Osteocyte (in vitro differentiated cells): ENCODE measurements around the gene ASCC1. TPM values are rescaled to one million over a fixed set of nuclear protein-coding genes. Genes with fewer than 3 reads are reported as not detected.
"Not testable (repeated sequence)": the region's sequence is repeated elsewhere in the genome, so short reads cannot be mapped to it uniquely, and the experiment has no call there.

Source experiments
- DNase-seq: peaks from one replicate; pipeline ENCODE4 v3.0.0; 2021; ENCODE audit warnings: mixed read lengths; ENCODE audit not compliant: unreplicated experiment; ENCODE audit errors: extremely low spot score
- H3K27ac Mint-ChIP-seq: one replicate; pipeline ENCODE4 v1.8.0; 2021; ENCODE audit warnings: mild to moderate bottlenecking, mixed read lengths; ENCODE audit not compliant: unreplicated experiment
- H3K27me3 Mint-ChIP-seq: one replicate; pipeline ENCODE4 v1.8.0; 2021; ENCODE audit warnings: mixed read lengths; ENCODE audit not compliant: unreplicated experiment
- H3K36me3 Mint-ChIP-seq: one replicate; pipeline ENCODE4 v1.8.0; 2021; ENCODE audit warnings: mixed read lengths; ENCODE audit not compliant: unreplicated experiment
- H3K4me1 Mint-ChIP-seq: one replicate; pipeline ENCODE4 v1.8.0; 2021; ENCODE audit warnings: mixed read lengths; ENCODE audit not compliant: unreplicated experiment
- H3K4me3 Mint-ChIP-seq: one replicate; pipeline ENCODE4 v1.8.0; 2021; ENCODE audit warnings: mild to moderate bottlenecking, moderate library complexity, mixed read lengths; ENCODE audit not compliant: unreplicated experiment
- H3K9me3 Mint-ChIP-seq: one replicate; pipeline ENCODE4 v1.8.0; 2021; ENCODE audit warnings: mixed read lengths; ENCODE audit not compliant: unreplicated experiment
- total RNA-seq: library from RNA; stranded (reverse); gene quantifications from 2 replicates; pipeline ENCODE4 v1.2.1, GENCODE V29; 2021
- TF ChIP-seq, protein P1 (sequence below): fragments of 200-600 bp; sonication (generic); IDR thresholded peaks from 2 replicates; pipeline ENCODE4 v1.5.0; 2021; ENCODE audit warnings: antibody characterized with exemption, mild to moderate bottlenecking, moderate library complexity

The ASCC1 gene
- total RNA-seq, 1 donor from 2014 or later = 39.1 TPM

DNA sequence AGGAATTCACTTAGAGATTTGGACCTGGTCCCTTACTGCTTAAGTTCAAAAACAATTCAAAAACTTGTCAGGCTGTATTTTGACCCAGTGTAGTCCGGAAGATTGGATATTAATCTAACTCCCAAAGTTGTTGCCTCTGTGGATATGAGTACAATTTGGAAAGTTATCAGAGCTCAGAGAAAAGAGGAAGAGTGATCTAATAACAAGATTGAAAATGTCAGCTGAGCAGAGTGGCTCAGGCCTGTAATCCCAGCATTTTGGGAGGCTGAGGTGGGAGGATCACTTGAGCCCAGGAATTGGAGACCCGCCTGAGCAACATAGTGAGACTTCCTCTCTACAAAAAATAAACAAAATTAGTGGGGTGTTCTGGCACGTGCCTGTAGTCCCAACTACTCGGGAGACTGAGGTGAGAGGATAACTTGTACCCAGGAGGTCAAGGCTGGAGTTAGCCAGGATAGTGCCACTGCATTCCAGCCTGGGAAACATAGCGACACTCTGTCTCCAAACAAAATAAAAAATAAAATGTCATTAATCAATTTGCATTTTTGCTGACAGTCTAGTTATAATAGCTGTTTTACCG lies 3.2 kb upstream of the ASCC1 start:
- Mint-ChIP-seq H3K27ac (peak overlapping the region; percentile 73), H3K9me3 (no peaks in the 10 kb centered on the region), H3K4me1 (peaks cover 45% of the 10 kb centered on the region), H3K36me3 (peaks cover 9% of the 10 kb centered on the region), H3K27me3 (no peaks in the 10 kb centered on the region), H3K4me3 (no peak overlapping the region)
- TF ChIP-seq, protein P1, sequence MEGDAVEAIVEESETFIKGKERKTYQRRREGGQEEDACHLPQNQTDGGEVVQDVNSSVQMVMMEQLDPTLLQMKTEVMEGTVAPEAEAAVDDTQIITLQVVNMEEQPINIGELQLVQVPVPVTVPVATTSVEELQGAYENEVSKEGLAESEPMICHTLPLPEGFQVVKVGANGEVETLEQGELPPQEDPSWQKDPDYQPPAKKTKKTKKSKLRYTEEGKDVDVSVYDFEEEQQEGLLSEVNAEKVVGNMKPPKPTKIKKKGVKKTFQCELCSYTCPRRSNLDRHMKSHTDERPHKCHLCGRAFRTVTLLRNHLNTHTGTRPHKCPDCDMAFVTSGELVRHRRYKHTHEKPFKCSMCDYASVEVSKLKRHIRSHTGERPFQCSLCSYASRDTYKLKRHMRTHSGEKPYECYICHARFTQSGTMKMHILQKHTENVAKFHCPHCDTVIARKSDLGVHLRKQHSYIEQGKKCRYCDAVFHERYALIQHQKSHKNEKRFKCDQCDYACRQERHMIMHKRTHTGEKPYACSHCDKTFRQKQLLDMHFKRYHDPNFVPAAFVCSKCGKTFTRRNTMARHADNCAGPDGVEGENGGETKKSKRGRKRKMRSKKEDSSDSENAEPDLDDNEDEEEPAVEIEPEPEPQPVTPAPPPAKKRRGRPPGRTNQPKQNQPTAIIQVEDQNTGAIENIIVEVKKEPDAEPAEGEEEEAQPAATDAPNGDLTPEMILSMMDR = no peak
- DNase-seq = no peak

GRCh38 chr10:72218726-72219125 lies 2.6 kb upstream of the ASCC1 start:
- no peak overlapping the region for H3K4me3 Mint-ChIP-seq
- peak overlapping the region; percentile 73 for H3K27ac Mint-ChIP-seq
- TF ChIP-seq, protein P1 = no peak
- DNase-seq = no peak
- H3K27me3 Mint-ChIP-seq = no peaks in the 10 kb centered on the region
- peaks cover 4% of the 10 kb centered on the region for H3K36me3 Mint-ChIP-seq
- H3K9me3 Mint-ChIP-seq = no peaks in the 10 kb centered on the region
- peaks cover 41% of the 10 kb centered on the region for H3K4me1 Mint-ChIP-seq

DNA sequence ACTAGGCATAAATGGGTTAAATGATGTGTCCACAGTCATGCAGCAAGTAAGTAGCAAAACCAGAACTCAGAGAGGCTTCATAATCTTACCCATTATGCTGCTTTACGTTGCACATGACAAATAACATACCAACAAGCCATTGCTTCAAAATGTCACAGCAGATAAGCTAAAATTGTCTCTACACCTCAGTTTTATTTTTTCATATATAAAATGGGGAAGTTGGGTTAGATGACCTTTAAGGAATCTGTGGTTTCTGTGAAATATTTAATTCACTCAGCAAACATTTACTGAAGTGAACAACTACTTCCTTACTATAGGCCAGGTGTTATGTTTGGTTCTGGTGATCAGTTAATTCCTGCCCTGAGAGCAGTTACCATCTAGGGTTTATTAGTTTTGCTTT lies 2.2 kb upstream of the ASCC1 start:
- no peaks in the 10 kb centered on the region for H3K27me3 Mint-ChIP-seq
- peaks cover 4% of the 10 kb centered on the region for H3K36me3 Mint-ChIP-seq
- no peak overlapping the region for H3K4me3 Mint-ChIP-seq
- peaks cover 37% of the 10 kb centered on the region for H3K4me1 Mint-ChIP-seq
- no peak for DNase-seq
- TF ChIP-seq, protein P1 = no peak
- H3K9me3 Mint-ChIP-seq = no peaks in the 10 kb centered on the region
- peak overlapping the region; percentile 27 for H3K27ac Mint-ChIP-seq

DNA sequence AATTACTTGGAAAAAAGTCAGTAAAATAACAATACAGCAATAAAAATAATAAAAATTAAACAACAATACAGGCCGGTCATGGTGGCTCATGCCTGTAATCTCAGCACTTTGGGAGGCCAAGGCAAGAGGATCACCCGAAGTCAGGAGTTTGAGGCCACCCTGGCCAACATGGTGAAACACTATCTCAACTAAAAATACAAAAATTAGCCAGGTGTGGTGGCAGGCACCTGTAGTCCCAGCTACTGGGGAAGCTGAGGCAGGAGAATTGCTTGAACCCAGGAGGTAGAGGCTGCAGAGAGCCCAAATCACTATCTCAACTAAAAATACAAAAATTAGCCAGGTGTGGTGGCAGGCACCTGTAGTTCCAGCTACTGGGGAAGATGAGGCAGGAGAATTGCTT lies 4.2 kb downstream of the ASCC1 start:
- not testable (repeated sequence) for H3K27me3 Mint-ChIP-seq, H3K4me3 Mint-ChIP-seq, H3K27ac Mint-ChIP-seq, H3K9me3 Mint-ChIP-seq, DNase-seq
- H3K36me3 Mint-ChIP-seq = peaks cover 20% of the 10 kb centered on the region
- peaks cover 21% of the 10 kb centered on the region for H3K4me1 Mint-ChIP-seq

DNA sequence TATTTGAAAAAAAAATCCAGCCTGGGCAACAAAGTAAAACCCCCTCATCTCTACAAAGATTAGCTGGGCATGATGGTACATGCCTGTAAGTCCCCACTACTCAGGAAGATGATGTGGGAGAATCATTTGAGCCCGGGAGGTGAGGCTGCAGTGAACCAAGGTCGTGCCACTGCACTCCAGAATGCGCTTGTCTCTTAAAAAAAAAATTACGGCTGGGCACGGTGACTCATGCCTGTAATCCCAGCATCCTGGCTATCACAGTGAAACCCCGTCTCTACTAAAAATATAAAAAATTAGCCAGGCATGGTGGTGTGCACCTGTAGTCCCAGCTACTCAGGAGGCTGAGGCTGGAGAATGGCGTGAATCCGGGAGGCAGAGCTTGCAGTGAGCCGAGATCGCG lies 4.7 kb downstream of the ASCC1 start:
- H3K4me3 Mint-ChIP-seq, H3K27ac Mint-ChIP-seq, H3K9me3 Mint-ChIP-seq, H3K27me3 Mint-ChIP-seq, DNase-seq: not testable (repeated sequence)
- H3K36me3 Mint-ChIP-seq = peaks cover 20% of the 10 kb centered on the region
- H3K4me1 Mint-ChIP-seq = peaks cover 18% of the 10 kb centered on the region

DNA sequence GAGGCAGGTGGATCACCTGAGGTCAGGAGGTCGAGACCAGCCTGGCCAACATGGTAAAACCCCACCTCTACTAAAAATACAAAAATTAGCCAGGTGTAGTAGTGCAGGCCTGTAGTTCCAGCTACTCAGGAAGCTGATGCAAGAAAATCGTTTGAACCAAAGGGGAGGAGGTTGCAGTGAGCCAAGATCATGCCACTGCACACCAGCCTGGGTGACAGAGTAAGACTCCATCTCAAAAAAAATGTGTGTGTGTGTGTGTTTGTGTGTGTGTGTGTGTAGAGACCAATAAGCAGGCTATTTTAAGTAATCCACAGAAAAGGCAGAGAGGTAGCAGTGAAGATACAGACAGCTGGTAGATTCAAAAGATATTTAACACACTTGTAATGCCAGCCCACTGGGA lies 7.5 kb downstream of the ASCC1 start:
- peaks cover 23% of the 10 kb centered on the region for H3K36me3 Mint-ChIP-seq
- H3K27me3 Mint-ChIP-seq, H3K9me3 Mint-ChIP-seq, H3K4me3 Mint-ChIP-seq, DNase-seq, H3K4me1 Mint-ChIP-seq, H3K27ac Mint-ChIP-seq: not testable (repeated sequence)
